Trophoblast cell (in vitro differentiated cells and primary cell): Measurements from ENCODE around the gene ATM.
"Not testable (repeated sequence)": the region's sequence is repeated elsewhere in the genome, so short reads cannot be mapped to it uniquely, and the experiment has no call there.

ENCODE experiments used
- DNase-seq, 2 donors: peaks; one replicate each; pipeline ENCODE4 v3.0.0-alpha.2; 2016
- H2AFZ ChIP-seq: 2 replicates; pipeline ENCODE4 v1.6.1; 2013; ENCODE audit warnings: low read length, moderate library complexity, mild to moderate bottlenecking; ENCODE audit not compliant: insufficient read depth, poor library complexity
- H2AK5ac ChIP-seq: 2 replicates; pipeline ENCODE4 v1.6.1; 2013; ENCODE audit warnings: mild to moderate bottlenecking, low read length
- H2BK120ac ChIP-seq: 2 replicates; pipeline ENCODE4 v1.6.1; 2013; ENCODE audit warnings: low read length, mild to moderate bottlenecking, moderate library complexity; ENCODE audit not compliant: insufficient read depth, poor library complexity
- H2BK12ac ChIP-seq: 2 replicates; pipeline ENCODE4 v1.6.1; 2013; ENCODE audit warnings: mild to moderate bottlenecking, low read length, moderate library complexity
- H2BK5ac ChIP-seq: 2 replicates; pipeline ENCODE4 v1.6.1; 2013; ENCODE audit warnings: low read length, low read depth, moderate library complexity, mild to moderate bottlenecking; ENCODE audit not compliant: poor library complexity
- H3K14ac ChIP-seq: 2 replicates; pipeline ENCODE4 v1.6.1; 2013; ENCODE audit warnings: mild to moderate bottlenecking, low read length
- H3K18ac ChIP-seq: 2 replicates; pipeline ENCODE4 v1.6.1; 2013; ENCODE audit warnings: mild to moderate bottlenecking, low read length
- H3K23ac ChIP-seq: 2 replicates; pipeline ENCODE4 v1.6.1; 2013; ENCODE audit warnings: low read length
- H3K27ac ChIP-seq: 2 replicates; pipeline ENCODE4 v1.5.1; 2013; ENCODE audit warnings: low read depth, mild to moderate bottlenecking, inconsistent platforms, low read length, moderate library complexity
- H3K27me3 ChIP-seq: 2 replicates; pipeline ENCODE4 v1.6.1; 2013; ENCODE audit warnings: inconsistent platforms, mild to moderate bottlenecking, low read length, moderate library complexity; ENCODE audit not compliant: insufficient read depth
- H3K36me3 ChIP-seq, 2 experiments: 1 replicate in 1 of 2; 2 replicates in 1 of 2; pipeline ENCODE4 v1.6.1; 2013; ENCODE audit warnings: low read length in 2 of 2, mild to moderate bottlenecking in 2 of 2, moderate library complexity in 1 of 2; ENCODE audit not compliant: insufficient read depth in 2 of 2, control insufficient read depth in 1 of 2
- H3K4ac ChIP-seq: 2 replicates; pipeline ENCODE4 v1.6.1; 2013; ENCODE audit warnings: low read depth, mild to moderate bottlenecking, low read length, moderate library complexity
- H3K4me1 ChIP-seq, 2 experiments: 1 replicate in 1 of 2; 2 replicates in 1 of 2; pipeline ENCODE4 v1.6.1; 2013; ENCODE audit warnings: low read length in 2 of 2, mild to moderate bottlenecking in 2 of 2, moderate library complexity in 1 of 2; ENCODE audit not compliant: insufficient read depth in 2 of 2, control insufficient read depth in 1 of 2
- H3K4me2 ChIP-seq: 2 replicates; pipeline ENCODE4 v1.6.1; 2013; ENCODE audit warnings: inconsistent platforms, mild to moderate bottlenecking, low read length, moderate library complexity
- H3K4me3 ChIP-seq: 2 replicates; pipeline ENCODE4 v1.5.1; 2013; ENCODE audit warnings: mild to moderate bottlenecking, low read depth, low read length, inconsistent platforms
- H3K79me1 ChIP-seq: one replicate; pipeline ENCODE4 v1.6.1; 2013; ENCODE audit warnings: low read length
- H3K79me2 ChIP-seq: 2 replicates; pipeline ENCODE4 v1.6.1; 2013; ENCODE audit warnings: low read length, mild to moderate bottlenecking; ENCODE audit not compliant: control insufficient read depth, insufficient read depth, poor library complexity
- H3K9ac ChIP-seq: 2 replicates; pipeline ENCODE4 v1.6.1; 2013; ENCODE audit warnings: mild to moderate bottlenecking, low read length
- H3K9me3 ChIP-seq: 2 replicates; pipeline ENCODE4 v1.6.1; 2013; ENCODE audit warnings: low read depth, mild to moderate bottlenecking, control low read depth, inconsistent platforms, low read length; ENCODE audit not compliant: insufficient read depth
- H4K12ac ChIP-seq: 2 replicates; pipeline ENCODE4 v1.6.1; 2013; ENCODE audit warnings: low read depth, mild to moderate bottlenecking, low read length, moderate library complexity
- H4K8ac ChIP-seq: 2 replicates; pipeline ENCODE4 v1.6.1; 2013; ENCODE audit warnings: low read depth, mild to moderate bottlenecking, low read length, moderate library complexity
- H4K91ac ChIP-seq: one replicate; pipeline ENCODE4 v1.6.1; 2013; ENCODE audit warnings: low read depth, mild to moderate bottlenecking, low read length, moderate library complexity
- WGBS: extraction: QIAGEN DNeasy Blood & Tissue Kit; methylation state at CpG from one replicate; pipeline ENCODE4 v1.1.7; 2013; ENCODE audit warnings: missing lambda C conversion rate; ENCODE audit not compliant: insufficient read length, insufficient coverage; ENCODE audit errors: extremely low coverage; 5-methylcytosine and 5-hydroxymethylcytosine counted together

The ATM gene

DNA sequence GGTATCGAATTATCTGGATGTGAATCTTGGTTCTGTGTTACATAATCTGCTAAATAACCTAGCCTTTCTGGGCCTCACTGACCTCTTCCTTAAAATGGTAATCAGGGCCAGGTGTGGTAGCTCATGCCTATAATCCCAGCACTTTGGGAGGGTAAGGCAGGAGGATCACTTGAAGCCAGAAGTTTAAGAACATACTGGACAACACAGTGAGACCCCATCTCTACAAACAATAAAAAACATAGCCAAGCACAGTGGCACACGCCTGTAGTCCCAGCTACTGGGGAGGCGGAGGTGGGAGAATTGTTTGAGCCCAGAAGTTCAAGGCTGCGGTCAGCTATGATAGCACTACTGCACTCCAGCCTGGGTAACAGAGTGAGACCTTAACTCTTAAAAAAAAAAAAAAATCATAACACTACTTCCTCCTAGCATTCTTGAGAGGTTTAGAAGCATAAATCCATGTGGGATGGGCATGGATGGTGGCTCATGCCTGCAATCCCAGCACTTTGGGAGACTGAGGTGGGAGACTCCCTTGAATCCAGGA lies 171.9 kb downstream of the ATM start:
- Histone ChIP-seq H3K14ac (no peak overlapping the region), H3K4me1 (no peaks in the 10 kb centered on the region), H3K4me2 (no peak overlapping the region), H3K36me3 (no peaks in the 10 kb centered on the region), H3K27ac (no peak overlapping the region), H2AFZ (no peak overlapping the region), H3K18ac (no peak overlapping the region), H3K4me3 (no peak overlapping the region), H2BK120ac (no peak overlapping the region), H3K9ac (no peak overlapping the region), H4K12ac (no peak overlapping the region), H2BK12ac (no peak overlapping the region), H3K79me1 (no peaks in the 10 kb centered on the region), H4K91ac (no peak overlapping the region), H3K23ac (no peak overlapping the region), H4K8ac (no peak overlapping the region), H3K4ac (no peak overlapping the region), H3K27me3 (no peaks in the 10 kb centered on the region), H3K79me2 (no peaks in the 10 kb centered on the region), H2BK5ac (no peak overlapping the region), H2AK5ac (no peak overlapping the region), H3K9me3 (no peaks in the 10 kb centered on the region)
- no CpG with 5 or more reads among the region's 4 CpGs for WGBS
- no peak for DNase-seq

GRCh38 chr11:108396672-108397071 lies 173.8 kb downstream of the ATM start:
- not testable (repeated sequence) for H2BK5ac ChIP-seq, H3K18ac ChIP-seq, H3K27ac ChIP-seq, H2BK12ac ChIP-seq, H3K4me1 ChIP-seq, H3K4me3 ChIP-seq, H2BK120ac ChIP-seq, H4K12ac ChIP-seq, H3K27me3 ChIP-seq, H3K36me3 ChIP-seq, H4K91ac ChIP-seq, H3K9ac ChIP-seq, H3K9me3 ChIP-seq, H2AK5ac ChIP-seq, H3K79me1 ChIP-seq, DNase-seq, H3K4me2 ChIP-seq, H2AFZ ChIP-seq, H4K8ac ChIP-seq, H3K4ac ChIP-seq, H3K79me2 ChIP-seq, H3K14ac ChIP-seq, H3K23ac ChIP-seq
- no CpG with 5 or more reads among the region's 6 CpGs for WGBS

GRCh38 chr11:108398439-108398838 lies 175.6 kb downstream of the ATM start:
- Histone ChIP-seq H2BK12ac (no peak overlapping the region), H3K79me1 (no peaks in the 10 kb centered on the region), H2BK120ac (no peak overlapping the region), H2BK5ac (no peak overlapping the region), H3K9me3 (no peaks in the 10 kb centered on the region), H3K4me2 (no peak overlapping the region), H2AK5ac (no peak overlapping the region), H3K9ac (no peak overlapping the region), H3K36me3 (no peaks in the 10 kb centered on the region), H4K91ac (no peak overlapping the region), H4K8ac (no peak overlapping the region), H3K4me3 (no peak overlapping the region), H3K4me1 (no peaks in the 10 kb centered on the region), H3K18ac (no peak overlapping the region), H4K12ac (no peak overlapping the region), H3K27ac (no peak overlapping the region), H3K14ac (no peak overlapping the region), H3K79me2 (no peaks in the 10 kb centered on the region), H2AFZ (no peak overlapping the region), H3K4ac (no peak overlapping the region), H3K27me3 (no peaks in the 10 kb centered on the region), H3K23ac (no peak overlapping the region)
- no CpG with 5 or more reads among the region's 6 CpGs for WGBS
- DNase-seq = no peak

DNA sequence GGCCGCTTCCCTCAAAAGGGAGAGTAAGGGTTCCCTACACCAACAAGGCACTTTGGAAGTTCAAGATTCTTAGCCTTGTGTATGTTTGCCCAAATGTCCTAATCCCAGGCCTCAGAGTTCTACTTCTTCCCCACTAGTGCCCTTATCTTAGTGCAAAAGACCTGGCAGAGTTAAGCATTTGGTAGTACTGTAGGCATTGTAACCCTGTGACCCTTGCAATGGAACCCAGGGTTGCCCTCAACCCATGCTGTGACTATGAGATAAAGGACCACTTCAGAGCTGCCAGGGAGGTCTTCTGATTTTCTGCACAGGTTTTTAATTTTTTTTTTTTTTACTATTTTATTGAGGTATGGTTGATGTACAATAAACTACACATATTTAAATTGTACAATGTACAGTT lies 179.4 kb downstream of the ATM start:
- H3K36me3 ChIP-seq = no peaks in the 10 kb centered on the region
- no peaks in the 10 kb centered on the region for H3K27me3 ChIP-seq
- no peak overlapping the region for H2BK120ac ChIP-seq
- DNase-seq = no peak
- H3K4me2 ChIP-seq = no peak overlapping the region
- no peak overlapping the region for H3K9ac ChIP-seq
- no peak overlapping the region for H2BK5ac ChIP-seq
- no peak overlapping the region for H3K14ac ChIP-seq
- H4K12ac ChIP-seq = no peak overlapping the region
- H3K18ac ChIP-seq = no peak overlapping the region
- no peaks in the 10 kb centered on the region for H3K4me1 ChIP-seq
- H3K4me3 ChIP-seq = no peak overlapping the region
- no peaks in the 10 kb centered on the region for H3K79me2 ChIP-seq
- H2AFZ ChIP-seq = no peak overlapping the region
- no peak overlapping the region for H3K4ac ChIP-seq
- H2BK12ac ChIP-seq = no peak overlapping the region
- no CpG with 5 or more reads among the region's 1 CpG for WGBS
- no peaks in the 10 kb centered on the region for H3K9me3 ChIP-seq
- no peak overlapping the region for H3K23ac ChIP-seq
- H4K8ac ChIP-seq = no peak overlapping the region
- no peak overlapping the region for H4K91ac ChIP-seq
- H2AK5ac ChIP-seq = no peak overlapping the region
- no peak overlapping the region for H3K27ac ChIP-seq
- H3K79me1 ChIP-seq = no peaks in the 10 kb centered on the region
